IgD-negative memory B cell (primary cell): Measurements from ENCODE around the gene DNAAF2. TPM values are rescaled to one million over a fixed set of nuclear protein-coding genes. Genes with fewer than 3 reads are reported as not detected.
"Not testable (repeated sequence)": the region's sequence is repeated elsewhere in the genome, so short reads cannot be mapped to it uniquely, and the experiment has no call there.

Experiments used
- H3K27ac Mint-ChIP-seq, 3 donors: one replicate each; pipeline ENCODE4 v1.8.0; 2020 to 2022; ENCODE audit warnings: mild to moderate bottlenecking in 3 of 3, mixed read lengths in 3 of 3, moderate library complexity in 1 of 3
- H3K27me3 Mint-ChIP-seq: one replicate; pipeline ENCODE4 v1.8.0; 2021; ENCODE audit warnings: mixed read lengths
- H3K36me3 Mint-ChIP-seq: one replicate; pipeline ENCODE4 v1.8.0; 2020; ENCODE audit warnings: mild to moderate bottlenecking, mixed read lengths
- H3K4me1 Mint-ChIP-seq, 3 donors: one replicate each; pipeline ENCODE4 v1.8.0; 2020 to 2022; ENCODE audit warnings: mixed read lengths in 3 of 3, mild to moderate bottlenecking in 1 of 3
- H3K4me3 Mint-ChIP-seq, 4 donors: one replicate each; pipeline ENCODE4 v1.8.0; 2020 to 2022; ENCODE audit warnings: mild to moderate bottlenecking in 4 of 4, mixed read lengths in 4 of 4, moderate library complexity in 3 of 4
- H3K9me3 Mint-ChIP-seq, 3 donors: one replicate each; pipeline ENCODE4 v1.8.0; 2020 to 2021; ENCODE audit warnings: mixed read lengths in 3 of 3, mild to moderate bottlenecking in 1 of 3
- polyA plus RNA-seq: library from polyadenylated mRNA; unstranded; fragments of 300-500 nt; fragmentation: Illumina TruSeq; gene quantifications from one replicate; pipeline ENCODE4 v1.2.3, GENCODE V29; 2021

Gene DNAAF2
- 33.4 TPM for polyA plus RNA-seq

GRCh38 chr14:49634547-49635334, at the start of gene DNAAF2:
DNAAF2 (minus strand) TSS chr14:49635244; CDS start chr14:49635149, 95 bp downstream.
- Mint-ChIP-seq H3K9me3 (no peaks in the 10 kb centered on the region), H3K4me1 (peaks cover 30 to 36% (median 36%) of the 10 kb centered on the region in 3 donors), H3K27me3 (no peaks in the 10 kb centered on the region), H3K4me3 (peak within 1 kb of the TSS; percentile 94 to 98 (median 96)), H3K36me3 (no peaks in the 10 kb centered on the region), H3K27ac (peak within 1 kb of the TSS; percentile 96 to 100 (median 97))

DNA sequence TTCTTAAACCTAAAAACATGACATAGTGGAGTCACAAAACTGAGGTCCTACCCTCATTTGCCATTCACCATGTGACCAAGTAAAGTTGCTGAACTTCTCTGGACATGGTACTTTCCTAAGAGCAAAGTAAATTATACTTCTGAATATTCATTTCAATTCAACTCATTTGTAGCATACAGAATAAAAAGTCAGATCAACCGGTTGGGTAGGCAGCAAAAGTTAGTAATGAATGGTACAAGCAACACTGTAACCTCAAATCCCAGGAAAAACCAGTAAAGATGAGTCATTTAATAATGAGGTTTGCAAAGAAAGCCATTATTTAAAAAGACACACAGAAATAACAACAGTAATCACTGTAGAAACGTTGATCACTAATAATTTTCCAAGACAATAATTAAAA, 44.2 kb upstream of the DNAAF2 start:
- no peaks in the 10 kb centered on the region for H3K9me3 Mint-ChIP-seq
- H3K4me3 Mint-ChIP-seq, result no peak overlapping the region
- no peaks in the 10 kb centered on the region for H3K4me1 Mint-ChIP-seq
- peaks cover 1% of the 10 kb centered on the region for H3K36me3 Mint-ChIP-seq
- H3K27ac Mint-ChIP-seq, result no peak overlapping the region
- H3K27me3 Mint-ChIP-seq, result no peaks in the 10 kb centered on the region

- peaks cover 3% of the 10 kb centered on the region for H3K36me3 Mint-ChIP-seq
- no peak overlapping the region for H3K27ac Mint-ChIP-seq
- H3K27me3 Mint-ChIP-seq, result no peaks in the 10 kb centered on the region
- peaks cover 0 to 1% (median 0%) of the 10 kb centered on the region in 3 donors for H3K9me3 Mint-ChIP-seq
- peaks cover 0 to 2% (median 0%) of the 10 kb centered on the region in 3 donors for H3K4me1 Mint-ChIP-seq
- no peak overlapping the region for H3K4me3 Mint-ChIP-seq
Observed at GRCh38 chr14:49677643-49678042, 42.6 kb upstream of the DNAAF2 start.

- no peak overlapping the region for H3K27ac Mint-ChIP-seq
- peaks cover 4% of the 10 kb centered on the region for H3K36me3 Mint-ChIP-seq
- H3K27me3 Mint-ChIP-seq, result no peaks in the 10 kb centered on the region
- peaks cover 0 to 1% (median 0%) of the 10 kb centered on the region in 3 donors for H3K9me3 Mint-ChIP-seq
- H3K4me1 Mint-ChIP-seq, result peaks cover 0 to 2% (median 0%) of the 10 kb centered on the region in 3 donors
- H3K4me3 Mint-ChIP-seq, result no peak overlapping the region
Observed at GRCh38 chr14:49673586-49673985, 38.5 kb upstream of the DNAAF2 start.

DNA sequence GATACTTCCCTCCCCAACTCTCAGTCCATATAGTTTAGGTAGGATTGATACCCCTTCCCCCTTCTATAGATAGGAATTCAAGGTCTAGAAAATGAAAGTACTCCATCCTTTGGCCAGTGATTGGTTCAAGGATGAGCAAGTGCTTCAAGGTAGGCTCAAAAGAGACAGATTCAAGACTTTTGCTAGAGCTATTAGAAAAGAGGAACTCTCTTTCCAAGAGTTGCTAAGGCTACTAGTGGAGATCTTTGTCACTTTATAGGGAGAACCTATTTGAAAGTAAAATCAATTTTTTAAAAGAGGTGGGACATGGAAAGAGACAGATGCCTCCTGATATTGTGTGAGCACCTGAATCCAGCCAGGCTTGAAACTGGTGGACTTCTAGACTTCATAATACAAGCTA, 35.4 kb upstream of the DNAAF2 start:
- Mint-ChIP-seq H3K9me3 (peaks cover 0 to 1% (median 0%) of the 10 kb centered on the region in 3 donors), H3K36me3 (peaks cover 3% of the 10 kb centered on the region), H3K4me3 (no peak overlapping the region), H3K4me1 (peaks cover 0 to 2% (median 0%) of the 10 kb centered on the region in 3 donors), H3K27ac (peak overlapping the region in 1 of 3 donors; percentile 57), H3K27me3 (no peaks in the 10 kb centered on the region)

DNA sequence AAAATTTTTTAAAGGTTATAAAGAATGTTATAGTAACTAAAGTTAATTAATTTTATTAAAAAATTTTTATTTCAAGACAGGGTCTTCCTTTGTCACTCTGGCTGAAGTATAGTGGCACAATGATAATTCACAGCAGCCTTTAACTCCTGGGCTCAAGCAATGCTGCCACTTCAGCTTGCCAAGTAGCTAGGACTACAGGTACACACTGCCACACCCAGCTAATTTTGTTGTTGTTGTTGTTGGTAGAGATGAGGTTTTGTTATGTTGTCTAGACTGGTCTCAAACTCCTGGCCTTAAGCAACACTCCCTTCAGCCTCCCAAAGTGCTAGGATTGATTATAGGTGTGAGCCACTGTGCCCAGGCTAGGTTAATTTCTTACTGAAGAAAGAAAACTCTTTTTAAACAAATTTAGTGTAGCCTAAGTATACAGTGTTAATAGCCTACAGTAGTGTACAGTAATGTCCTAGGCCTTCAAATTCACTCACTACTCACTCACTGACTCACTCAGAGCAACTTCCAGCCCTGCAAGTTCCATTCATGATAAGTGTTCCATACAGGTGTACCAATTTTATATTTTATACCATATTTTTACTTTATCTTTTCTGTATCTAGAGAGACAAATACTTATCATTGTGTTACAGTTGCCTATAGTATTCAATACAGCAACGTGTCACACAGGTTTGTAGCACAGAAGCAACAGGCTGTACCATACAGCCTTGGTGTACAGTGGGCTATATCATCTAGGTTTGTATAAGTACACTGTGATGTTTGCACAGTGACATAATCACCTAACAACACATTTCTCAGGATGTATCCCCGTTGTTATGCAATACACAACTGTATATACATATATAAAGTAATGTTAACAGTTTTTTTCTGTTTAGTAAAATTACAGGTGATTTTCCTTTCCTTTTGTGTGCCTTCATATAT, 24.7 kb upstream of the DNAAF2 start:
- Mint-ChIP-seq H3K4me1 (no peaks in the 10 kb centered on the region), H3K27me3 (no peaks in the 10 kb centered on the region), H3K9me3 (no peaks in the 10 kb centered on the region), H3K27ac (no peak overlapping the region), H3K36me3 (peaks cover 5% of the 10 kb centered on the region), H3K4me3 (no peak overlapping the region)

GRCh38 chr14:49657500-49657899, 22.5 kb upstream of the DNAAF2 start:
- not testable (repeated sequence) for H3K4me3 Mint-ChIP-seq, H3K9me3 Mint-ChIP-seq, H3K27me3 Mint-ChIP-seq, H3K36me3 Mint-ChIP-seq, H3K4me1 Mint-ChIP-seq
- H3K27ac Mint-ChIP-seq, result peak overlapping the region in 1 of 3 donors; percentile 35

GRCh38 chr14:49654511-49654910, 19.5 kb upstream of the DNAAF2 start:
- Mint-ChIP-seq H3K36me3 (no peaks in the 10 kb centered on the region), H3K27ac (no peak overlapping the region), H3K9me3 (no peaks in the 10 kb centered on the region), H3K27me3 (no peaks in the 10 kb centered on the region), H3K4me1 (peaks cover 2 to 5% (median 4%) of the 10 kb centered on the region in 3 donors), H3K4me3 (no peak overlapping the region)

GRCh38 chr14:49653508-49653907, 18.5 kb upstream of the DNAAF2 start:
- no peak overlapping the region for H3K4me3 Mint-ChIP-seq
- H3K9me3 Mint-ChIP-seq, result no peaks in the 10 kb centered on the region
- no peaks in the 10 kb centered on the region for H3K36me3 Mint-ChIP-seq
- H3K27me3 Mint-ChIP-seq, result no peaks in the 10 kb centered on the region
- H3K4me1 Mint-ChIP-seq, result peaks cover 2 to 5% (median 4%) of the 10 kb centered on the region in 3 donors
- H3K27ac Mint-ChIP-seq, result no peak overlapping the region

GRCh38 chr14:49642163-49642562, 7.1 kb upstream of the DNAAF2 start:
- Mint-ChIP-seq H3K27ac (peak overlapping the region; percentile 1 to 74 (median 48)), H3K27me3 (no peaks in the 10 kb centered on the region), H3K4me1 (peaks cover 32 to 51% (median 32%) of the 10 kb centered on the region in 3 donors), H3K36me3 (no peaks in the 10 kb centered on the region), H3K9me3 (no peaks in the 10 kb centered on the region), H3K4me3 (peak overlapping the region in 2 of 4 donors; percentile 50 to 75)

DNA sequence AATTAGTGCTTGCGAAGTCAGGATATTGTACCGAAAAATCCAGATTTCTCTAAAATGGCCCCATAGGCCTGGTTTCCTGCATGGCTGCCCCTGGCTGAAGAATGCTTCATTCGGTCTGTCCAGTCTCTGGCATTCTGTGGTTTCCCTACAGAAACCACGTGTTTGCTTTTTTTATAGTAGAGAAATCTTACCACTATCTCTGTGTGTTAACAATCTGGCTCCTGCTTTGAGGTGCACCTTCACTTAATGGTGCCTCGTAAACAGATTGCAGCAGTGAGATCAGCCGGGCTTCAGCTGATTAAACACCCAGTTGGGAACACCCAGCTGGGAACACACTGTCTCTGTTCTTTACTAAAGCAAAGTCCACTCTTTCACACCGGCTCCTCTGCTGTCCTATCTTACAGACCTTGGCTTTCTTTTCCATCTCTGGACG, 6.7 kb upstream of the DNAAF2 start:
- H3K36me3 Mint-ChIP-seq, result no peaks in the 10 kb centered on the region
- peaks cover 35 to 50% (median 36%) of the 10 kb centered on the region in 3 donors for H3K4me1 Mint-ChIP-seq
- peak overlapping the region in 2 of 4 donors; percentile 50 to 75 for H3K4me3 Mint-ChIP-seq
- H3K9me3 Mint-ChIP-seq, result no peaks in the 10 kb centered on the region
- no peaks in the 10 kb centered on the region for H3K27me3 Mint-ChIP-seq
- peak overlapping the region; percentile 1 to 74 (median 48) for H3K27ac Mint-ChIP-seq

DNA sequence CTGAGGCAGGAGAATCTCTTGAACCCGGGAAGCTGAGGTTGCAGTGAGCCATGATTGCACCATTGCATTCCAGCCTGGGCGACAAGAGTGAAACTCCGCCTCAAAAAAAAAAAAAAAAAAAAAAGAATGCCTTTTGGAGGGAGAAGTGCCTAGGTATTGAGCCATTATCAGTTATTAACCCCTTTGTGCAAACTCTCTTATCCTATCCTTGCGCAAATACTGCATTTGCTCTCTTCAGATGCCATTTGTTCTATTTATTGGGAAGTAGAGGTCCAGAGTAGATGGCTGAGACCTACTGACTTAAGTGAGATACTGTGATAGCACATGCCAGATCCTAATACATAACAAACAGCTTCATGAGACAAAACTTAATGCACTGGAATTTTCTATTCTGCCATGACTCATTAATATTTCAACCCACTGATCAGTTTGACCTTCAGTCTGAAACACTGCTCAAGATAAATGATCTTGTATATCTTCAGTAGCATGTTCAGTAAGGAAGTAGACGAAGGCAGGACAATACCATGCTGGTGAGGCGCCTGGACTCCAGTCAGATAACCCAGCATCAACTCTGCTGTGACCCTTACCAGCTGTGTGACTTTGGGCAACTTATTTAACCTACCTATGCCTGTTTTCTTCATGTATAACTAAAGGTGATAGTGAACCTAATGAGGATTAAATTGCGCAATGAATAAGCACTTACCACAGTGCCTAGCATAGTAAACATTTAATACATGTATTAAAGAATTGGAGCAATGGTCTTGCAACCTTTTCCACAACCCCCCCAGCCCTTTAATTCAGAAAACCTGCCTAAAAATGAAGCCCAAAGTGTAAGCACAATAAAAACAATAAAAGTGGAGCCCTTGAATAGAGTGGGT, 5.7 kb upstream of the DNAAF2 start:
- no peaks in the 10 kb centered on the region for H3K9me3 Mint-ChIP-seq
- no peaks in the 10 kb centered on the region for H3K27me3 Mint-ChIP-seq
- peak overlapping the region; percentile 74 to 90 (median 81) for H3K27ac Mint-ChIP-seq
- no peaks in the 10 kb centered on the region for H3K36me3 Mint-ChIP-seq
- peaks cover 38 to 54% (median 39%) of the 10 kb centered on the region in 3 donors for H3K4me1 Mint-ChIP-seq
- peak overlapping the region in 1 of 4 donors; percentile 62 for H3K4me3 Mint-ChIP-seq

- Mint-ChIP-seq H3K4me1 (peaks cover 36 to 50% (median 44%) of the 10 kb centered on the region in 3 donors), H3K27ac (peak overlapping the region; percentile 71 to 96 (median 76)), H3K27me3 (no peaks in the 10 kb centered on the region), H3K9me3 (no peaks in the 10 kb centered on the region), H3K36me3 (no peaks in the 10 kb centered on the region), H3K4me3 (peak overlapping the region in 2 of 4 donors; percentile 77 to 94)
Observed at GRCh38 chr14:49637534-49638078, 2.6 kb upstream of the DNAAF2 start.

- Mint-ChIP-seq H3K27me3 (no peaks in the 10 kb centered on the region), H3K4me3 (peak overlapping the region in 3 of 4 donors; percentile 47 to 94 (median 82)), H3K27ac (peak overlapping the region; percentile 71 to 100 (median 96)), H3K36me3 (no peaks in the 10 kb centered on the region), H3K9me3 (no peaks in the 10 kb centered on the region), H3K4me1 (peaks cover 33 to 46% (median 39%) of the 10 kb centered on the region in 3 donors)
Observed at GRCh38 chr14:49636866-49637265, 1.8 kb upstream of the DNAAF2 start.
